OCI-LY3 (cell line): ENCODE data around the gene CCDC85B.

Experiments used
- H2AFZ ChIP-seq: fragments of 200-600, 300-600 bp; shearing (Covaris generic); 2 replicates; pipeline ENCODE4 v1.6.0; 2014; ENCODE audit warnings: antibody characterized with exemption, low read depth, low read length
- H3K27ac ChIP-seq: fragments of 200-600, 300-600 bp; sonication (generic); 2 replicates; pipeline ENCODE4 v1.5.1; 2014; ENCODE audit warnings: mild to moderate bottlenecking, low read length, moderate library complexity, mixed read lengths
- H3K27me3 ChIP-seq: fragments of 200-600, 300-600 bp; sonication (generic); 2 replicates; pipeline ENCODE4 v1.6.1; 2014; ENCODE audit warnings: low read depth, low read length, mixed read lengths
- H3K36me3 ChIP-seq: fragments of 200-600, 300-600 bp; sonication (generic); replicated peaks from 2 replicates; pipeline ENCODE3; 2014; ENCODE audit warnings: low read depth, low read length, mixed read lengths
- H3K4me1 ChIP-seq: fragments of 300-600, 200-600 bp; sonication (generic); 2 replicates; pipeline ENCODE4 v1.6.1; 2014; ENCODE audit warnings: low read length, mixed read lengths
- H3K4me2 ChIP-seq: fragments of 200-600, 300-600 bp; sonication (generic); 2 replicates; pipeline ENCODE4 v1.6.1; 2014; ENCODE audit warnings: low read length, mixed read lengths
- H3K4me3 ChIP-seq: fragments of 300-600, 200-600 bp; sonication (generic); 2 replicates; pipeline ENCODE4 v1.5.1; 2014; ENCODE audit warnings: antibody characterized with exemption, mild to moderate bottlenecking, low read length, moderate library complexity
- H3K79me2 ChIP-seq: fragments of 300-600, 200-600 bp; shearing (Covaris generic); 2 replicates; pipeline ENCODE4 v1.6.1; 2014; ENCODE audit warnings: mild to moderate bottlenecking, low read length, mixed read lengths
- H3K9ac ChIP-seq: fragments of 300-600, 200-600 bp; shearing (Covaris generic); 2 replicates; pipeline ENCODE4 v1.6.0; 2014; ENCODE audit warnings: mild to moderate bottlenecking, low read length, moderate library complexity
- H3K9me3 ChIP-seq: fragments of 200-600, 300-600 bp; shearing (Covaris generic); 2 replicates; pipeline ENCODE4 v1.6.1; 2014; ENCODE audit warnings: low read length, mixed read lengths; ENCODE audit not compliant: insufficient read depth
- H4K20me1 ChIP-seq: fragments of 200-600, 300-600 bp; sonication (generic); 2 replicates; pipeline ENCODE4 v1.6.1; 2016; ENCODE audit warnings: low read length, mixed read lengths; ENCODE audit not compliant: insufficient read depth
- EZH2phosphoT487 ChIP-seq: fragments of 200-600 bp; shearing (Covaris generic); IDR thresholded peaks from 2 replicates; pipeline ENCODE4 v1.6.1; 2018; ENCODE audit warnings: antibody characterized with exemption, mixed run types, low read depth
- TF ChIP-seq, protein P1 (sequence below): fragments of 200-600, 300-600 bp; sonication (generic); IDR thresholded peaks from 2 replicates; pipeline ENCODE4 v1.5.1; 2014; ENCODE audit warnings: antibody characterized with exemption, low read length, low read depth

Gene CCDC85B

GRCh38 chr11:65895482-65895981 lies 5.1 kb downstream of the CCDC85B start:
- Histone ChIP-seq H3K27ac (no peak overlapping the region), H3K27me3 (no peaks in the 10 kb centered on the region), H3K36me3 (no peaks in the 10 kb centered on the region), H3K9ac (no peak overlapping the region), H3K4me3 (no peak overlapping the region), H3K4me1 (peaks cover 18% of the 10 kb centered on the region), H4K20me1 (peaks cover 12% of the 10 kb centered on the region; the same call in 1 of the 2 replicates), H3K9me3 (no peaks in the 10 kb centered on the region), H2AFZ (no peak overlapping the region), H3K79me2 (peaks cover 27% of the 10 kb centered on the region), H3K4me2 (no peak overlapping the region)
- TF ChIP-seq EZH2phosphoT487, result no peak
- TF ChIP-seq, protein P1, sequence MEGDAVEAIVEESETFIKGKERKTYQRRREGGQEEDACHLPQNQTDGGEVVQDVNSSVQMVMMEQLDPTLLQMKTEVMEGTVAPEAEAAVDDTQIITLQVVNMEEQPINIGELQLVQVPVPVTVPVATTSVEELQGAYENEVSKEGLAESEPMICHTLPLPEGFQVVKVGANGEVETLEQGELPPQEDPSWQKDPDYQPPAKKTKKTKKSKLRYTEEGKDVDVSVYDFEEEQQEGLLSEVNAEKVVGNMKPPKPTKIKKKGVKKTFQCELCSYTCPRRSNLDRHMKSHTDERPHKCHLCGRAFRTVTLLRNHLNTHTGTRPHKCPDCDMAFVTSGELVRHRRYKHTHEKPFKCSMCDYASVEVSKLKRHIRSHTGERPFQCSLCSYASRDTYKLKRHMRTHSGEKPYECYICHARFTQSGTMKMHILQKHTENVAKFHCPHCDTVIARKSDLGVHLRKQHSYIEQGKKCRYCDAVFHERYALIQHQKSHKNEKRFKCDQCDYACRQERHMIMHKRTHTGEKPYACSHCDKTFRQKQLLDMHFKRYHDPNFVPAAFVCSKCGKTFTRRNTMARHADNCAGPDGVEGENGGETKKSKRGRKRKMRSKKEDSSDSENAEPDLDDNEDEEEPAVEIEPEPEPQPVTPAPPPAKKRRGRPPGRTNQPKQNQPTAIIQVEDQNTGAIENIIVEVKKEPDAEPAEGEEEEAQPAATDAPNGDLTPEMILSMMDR, result no peak

DNA sequence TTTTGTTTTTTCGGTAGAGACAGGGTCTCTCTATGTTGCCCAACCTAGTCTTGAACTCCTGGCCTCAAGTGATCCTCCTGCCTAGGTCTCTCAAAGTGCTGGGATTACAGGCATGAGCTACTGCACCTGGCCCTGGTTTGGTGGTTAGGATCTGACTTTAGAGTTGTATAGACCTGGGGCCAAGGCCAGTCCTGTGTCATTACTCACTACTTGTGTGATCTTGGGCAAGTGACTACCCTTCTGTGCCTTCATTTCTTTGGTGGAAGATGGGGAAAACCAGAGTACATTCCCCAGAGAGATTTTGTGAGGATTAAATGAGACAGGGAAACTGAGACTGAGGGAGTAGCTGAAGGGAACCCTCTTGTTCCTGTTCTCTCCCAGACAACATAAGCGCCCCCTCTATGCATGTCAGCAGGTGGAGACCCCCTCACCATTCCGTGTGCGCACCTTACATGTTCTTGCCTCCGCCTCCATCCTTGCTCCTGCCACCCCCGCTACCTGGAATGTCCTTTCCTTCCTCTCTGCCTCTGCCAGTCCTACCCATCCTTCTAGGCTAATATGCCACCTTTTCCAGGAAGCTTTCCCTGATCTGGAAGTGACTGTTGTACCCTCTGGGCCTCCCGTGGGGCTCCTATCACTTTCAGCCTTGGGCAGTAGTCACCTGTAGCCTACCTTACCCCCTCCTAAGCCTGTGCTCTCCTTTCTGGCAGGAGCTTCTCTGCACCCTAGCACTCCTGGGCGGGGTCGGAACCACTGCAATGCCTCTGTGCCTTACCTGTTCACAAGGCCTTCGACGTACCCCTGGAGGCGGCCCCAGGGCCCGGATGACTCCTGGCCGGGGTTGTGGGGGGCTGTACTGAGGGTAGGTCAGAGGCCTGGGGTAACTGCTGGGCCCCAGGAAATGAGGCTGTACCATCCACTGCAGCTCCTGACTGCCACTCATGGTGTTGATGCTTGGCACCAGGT lies 5.8 kb downstream of the CCDC85B start:
- Histone ChIP-seq H3K9ac (no peak overlapping the region), H4K20me1 (peaks cover 12% of the 10 kb centered on the region; the same call in 1 of the 2 replicates), H3K27ac (no peak overlapping the region), H3K4me1 (peaks cover 18% of the 10 kb centered on the region), H3K4me2 (no peak overlapping the region), H2AFZ (no peak overlapping the region), H3K27me3 (peaks cover 6% of the 10 kb centered on the region; the same call in 1 of the 2 replicates), H3K4me3 (no peak overlapping the region), H3K79me2 (peaks cover 19% of the 10 kb centered on the region), H3K9me3 (no peaks in the 10 kb centered on the region), H3K36me3 (no peaks in the 10 kb centered on the region)
- TF ChIP-seq, protein P1, result no peak
- TF ChIP-seq EZH2phosphoT487, result no peak

DNA sequence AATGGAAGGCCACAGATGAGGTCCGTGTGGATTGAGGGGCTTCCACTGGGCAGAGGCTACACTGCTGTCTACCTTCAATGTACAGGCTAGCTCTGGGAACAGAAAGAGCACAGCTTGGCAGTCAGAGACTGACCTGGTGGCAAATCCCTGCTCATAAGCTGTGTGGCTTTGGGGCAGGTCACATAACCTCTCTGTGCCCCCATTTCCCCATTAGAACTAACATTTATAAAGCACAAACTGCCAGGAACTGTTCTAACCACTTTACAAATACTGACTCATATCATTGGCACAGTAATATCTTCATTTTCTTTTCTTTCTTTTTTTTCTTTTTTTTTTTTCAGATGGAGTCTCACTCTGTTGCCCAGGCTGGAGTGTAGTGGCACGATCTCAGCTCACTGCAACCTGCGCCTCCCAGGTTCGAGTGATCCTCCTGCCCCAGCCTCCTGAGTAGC lies 6.6 kb downstream of the CCDC85B start:
- Histone ChIP-seq H3K27ac (no peak overlapping the region), H3K9ac (no peak overlapping the region), H3K36me3 (no peaks in the 10 kb centered on the region), H2AFZ (no peak overlapping the region), H4K20me1 (peaks cover 7% of the 10 kb centered on the region; the same call in 1 of the 2 replicates), H3K4me2 (no peak overlapping the region), H3K4me1 (peaks cover 18% of the 10 kb centered on the region), H3K79me2 (peaks cover 12% of the 10 kb centered on the region), H3K27me3 (peaks cover 13% of the 10 kb centered on the region; the same call in 1 of the 2 replicates), H3K4me3 (no peak overlapping the region), H3K9me3 (no peaks in the 10 kb centered on the region)
- TF ChIP-seq, protein P1, result no peak
- no peak for TF ChIP-seq EZH2phosphoT487
